Thyroid gland (tissue), 4 donors: ENCODE data around the gene CTIF. TPM values are rescaled to one million over a fixed set of nuclear protein-coding genes. Genes with fewer than 3 reads are reported as not detected.

Source experiments
- DNase-seq, 2 donors: peaks; one replicate each; pipeline ENCODE4 v3.0.0-alpha.2; 2019
- H3K27ac ChIP-seq, 3 donors: fragments of 200-600 bp; sonication (generic); 1 replicate in 2 of 3; 2 replicates in 1 of 3; pipeline ENCODE4 v1.5.1; 2016 to 2019; ENCODE audit warnings: mild to moderate bottlenecking in 1 of 3, moderate library complexity in 1 of 3
- H3K27me3 ChIP-seq: fragments of 200-600 bp; sonication (generic); one replicate; pipeline ENCODE4 v1.5.1; 2019
- H3K36me3 ChIP-seq, 2 donors: fragments of 200-600 bp; sonication (generic); one replicate each; pipeline ENCODE4 v1.5.1; 2016 to 2019
- H3K4me1 ChIP-seq, 2 donors: fragments of 200-600 bp; sonication (generic); one replicate each; pipeline ENCODE4 v1.5.1; 2017 to 2019
- H3K4me3 ChIP-seq, 3 donors: fragments of 200-600 bp; sonication (generic); replicated peaks in 1 of 3; 1 replicate in 2 of 3; 2 replicates in 1 of 3; pipeline ENCODE4 v1.5.1; 2016; ENCODE audit warnings: mild to moderate bottlenecking in 1 of 3
- H3K9me3 ChIP-seq: fragments of 200-600 bp; sonication (generic); one replicate; pipeline ENCODE4 v1.5.1; 2017
- POLR2A ChIP-seq, 2 donors: fragments of 450-650 bp; IDR thresholded peaks; one replicate each; pipeline ENCODE4 v1.6.1; 2017; ENCODE audit warnings: antibody characterized with exemption in 2 of 2, mild to moderate bottlenecking in 2 of 2, moderate library complexity in 1 of 2
- WGBS, 2 donors: methylation state at CpG; one replicate each; pipeline ENCODE4 v1.1.5; 2017; 5-methylcytosine and 5-hydroxymethylcytosine counted together
- intact Hi-C: fragments of 100-400 bp; cut with DNase I; formaldehyde crosslinking; loops from one replicate; pipeline ENCODE4 v1.15.1; 2023
- total RNA-seq, 4 donors: library from RNA; depleted of rRNA; stranded (reverse); fragments of >200 nt; gene quantifications; one replicate each; pipeline ENCODE4 v1.2.3, GENCODE V29; 2016
- TF ChIP-seq, protein P1 (sequence below), 6 experiments: fragments of 200-600 bp in 3 of 6; fragments of 450-650 bp in 3 of 6; sonication (generic) in 3 of 6; IDR thresholded peaks; one replicate each; pipeline ENCODE4 v1.5.1; 2016 to 2019; ENCODE audit warnings: antibody characterized with exemption in 6 of 6, mild to moderate bottlenecking in 2 of 6, inconsistent platforms in 1 of 6, moderate library complexity in 1 of 6

The CTIF gene
- total RNA-seq, 4 donors from 2014 or later, result 18.7 to 29.8 (median 23.6) TPM

DNA sequence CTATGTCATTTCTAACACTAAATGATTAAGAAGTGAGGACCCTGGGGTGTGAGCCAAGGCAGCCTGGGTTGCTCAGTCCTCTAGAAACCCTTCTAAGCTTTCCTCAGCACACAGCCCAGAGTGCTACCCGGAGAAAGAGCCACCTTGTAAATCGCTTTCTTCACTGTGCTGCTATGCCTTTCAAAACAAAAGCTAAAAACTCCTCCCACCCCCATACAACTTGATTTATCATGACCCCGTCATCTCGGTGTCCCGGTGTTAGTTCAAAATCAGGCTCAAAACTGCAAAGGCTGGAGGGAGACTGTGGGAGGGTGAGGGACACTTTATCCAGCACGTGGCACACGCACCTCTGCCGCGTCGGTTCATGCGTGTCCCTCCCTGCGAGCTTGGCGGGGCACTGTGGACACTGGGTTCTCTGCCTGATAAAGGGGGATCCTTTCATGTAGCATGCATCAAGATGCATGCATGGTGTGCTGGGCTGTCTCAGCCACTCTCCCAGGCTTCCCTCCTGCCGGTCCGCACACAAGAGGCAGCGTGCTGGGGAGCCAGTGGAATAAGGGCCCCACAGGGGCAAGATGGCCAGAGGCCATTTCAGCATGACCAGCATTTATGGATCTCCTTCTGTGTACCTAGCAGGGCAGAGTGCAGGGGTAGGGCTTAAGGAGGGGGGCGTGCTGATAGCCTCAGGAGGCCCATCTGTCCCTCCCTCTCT lies 241.5 kb downstream of the CTIF start:
- H3K4me1 ChIP-seq, result peaks cover 31 to 61% of the 10 kb centered on the region in 2 donors
- no peak overlapping the region for H3K4me3 ChIP-seq

GRCh38 chr18:48780913-48781162 lies 242.0 kb downstream of the CTIF start:
- DNase-seq, result no peak
- Histone ChIP-seq H3K4me3 (no peak overlapping the region), H3K27me3 (no peaks in the 10 kb centered on the region), H3K36me3 (no peaks in the 10 kb centered on the region), H3K4me1 (peaks cover 31 to 61% of the 10 kb centered on the region in 2 donors), H3K9me3 (no peaks in the 10 kb centered on the region), H3K27ac (peak overlapping the region in 2 of 3 donors; percentile 63 to 83)
- TF ChIP-seq POLR2A (IDR thresholded peaks at IDR 0.05), result no peak
- TF ChIP-seq, protein P1, sequence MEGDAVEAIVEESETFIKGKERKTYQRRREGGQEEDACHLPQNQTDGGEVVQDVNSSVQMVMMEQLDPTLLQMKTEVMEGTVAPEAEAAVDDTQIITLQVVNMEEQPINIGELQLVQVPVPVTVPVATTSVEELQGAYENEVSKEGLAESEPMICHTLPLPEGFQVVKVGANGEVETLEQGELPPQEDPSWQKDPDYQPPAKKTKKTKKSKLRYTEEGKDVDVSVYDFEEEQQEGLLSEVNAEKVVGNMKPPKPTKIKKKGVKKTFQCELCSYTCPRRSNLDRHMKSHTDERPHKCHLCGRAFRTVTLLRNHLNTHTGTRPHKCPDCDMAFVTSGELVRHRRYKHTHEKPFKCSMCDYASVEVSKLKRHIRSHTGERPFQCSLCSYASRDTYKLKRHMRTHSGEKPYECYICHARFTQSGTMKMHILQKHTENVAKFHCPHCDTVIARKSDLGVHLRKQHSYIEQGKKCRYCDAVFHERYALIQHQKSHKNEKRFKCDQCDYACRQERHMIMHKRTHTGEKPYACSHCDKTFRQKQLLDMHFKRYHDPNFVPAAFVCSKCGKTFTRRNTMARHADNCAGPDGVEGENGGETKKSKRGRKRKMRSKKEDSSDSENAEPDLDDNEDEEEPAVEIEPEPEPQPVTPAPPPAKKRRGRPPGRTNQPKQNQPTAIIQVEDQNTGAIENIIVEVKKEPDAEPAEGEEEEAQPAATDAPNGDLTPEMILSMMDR (IDR thresholded peaks at IDR 0.05), result no peak
- WGBS, 2 donors, result 71 to 92% methylated on average over 3 of the region's 3 CpGs
- intact Hi-C loops, result no loop called here

More for the DNA sequence above, 241.5 kb downstream of the CTIF start:
- Histone ChIP-seq H3K9me3 (no peaks in the 10 kb centered on the region), H3K27me3 (no peaks in the 10 kb centered on the region), H3K36me3 (no peaks in the 10 kb centered on the region), H3K27ac (peak overlapping the region; percentile 32 to 83 (median 63))
- TF ChIP-seq, protein P1 (IDR thresholded peaks at IDR 0.05), result no peak
- TF ChIP-seq POLR2A (IDR thresholded peaks at IDR 0.05), result no peak
- intact Hi-C loops, result no loop called here
- peak; percentile 55 to 68 for DNase-seq
- WGBS, 2 donors, result 56 to 59% methylated on average over 14 to 17 of the region's 17 CpGs

- intact Hi-C loops, result no loop called here
- H3K4me1 ChIP-seq, result peaks cover 31 to 61% of the 10 kb centered on the region in 2 donors
Observed at GRCh38 chr18:48781163-48781987, 242.5 kb downstream of the CTIF start.

GRCh38 chr18:48781988-48782363 lies 243.1 kb downstream of the CTIF start:
- DNase-seq, result no peak
- TF ChIP-seq, protein P1 (IDR thresholded peaks at IDR 0.05), result no peak
- TF ChIP-seq POLR2A (IDR thresholded peaks at IDR 0.05), result no peak
- no peak overlapping the region for H3K4me3 ChIP-seq
- H3K36me3 ChIP-seq, result no peaks in the 10 kb centered on the region
- 72 to 90% methylated on average over 2 of the region's 2 CpGs for WGBS, 2 donors
- peaks cover 31 to 55% of the 10 kb centered on the region in 2 donors for H3K4me1 ChIP-seq
- peak overlapping the region; percentile 45 to 83 (median 63) for H3K27ac ChIP-seq
- intact Hi-C loops, result no loop called here
- no peaks in the 10 kb centered on the region for H3K9me3 ChIP-seq
- no peaks in the 10 kb centered on the region for H3K27me3 ChIP-seq

More at GRCh38 chr18:48781163-48781987, 242.5 kb downstream of the CTIF start:
- TF ChIP-seq, protein P1 (IDR thresholded peaks at IDR 0.05), result no peak
- TF ChIP-seq POLR2A (IDR thresholded peaks at IDR 0.05), result peak in 1 of 2 donors; percentile 19
- Histone ChIP-seq H3K36me3 (no peaks in the 10 kb centered on the region), H3K27me3 (no peaks in the 10 kb centered on the region), H3K9me3 (no peaks in the 10 kb centered on the region), H3K4me3 (no peak overlapping the region), H3K27ac (peak overlapping the region; percentile 45 to 83 (median 63))
- WGBS, 2 donors, result 48 to 59% methylated on average over 28 of the region's 28 CpGs
- peak; percentile 64 to 75 for DNase-seq
